Calu3 (cell line): ENCODE results near the gene CPNE5. TPM values are rescaled to one million over a fixed set of nuclear protein-coding genes. Genes with fewer than 3 reads are reported as not detected.

ENCODE experiments used
- BruUV-seq: library from RNA; stranded (reverse); fragments of 400-500 nt; replicated peaks from 2 replicates; lab custom pipeline; 2021; lab: Mats Ljungman, UMichigan
- CTCF ChIA-PET: fragments of 300-600 bp; sonication (Branson Sonifier 250); formaldehyde crosslinking; loops from one replicate; lab custom pipeline; 2022; ENCODE audit warnings: antibody characterized with exemption; lab: Charles Lee
- DNase-seq: peaks from one replicate; pipeline ENCODE4 v3.0.0; 2022
- H3K27ac Mint-ChIP-seq: one replicate; pipeline ENCODE4 v1.8.0; 2022; ENCODE audit warnings: mixed read lengths; ENCODE audit not compliant: unreplicated experiment
- H3K27me3 Mint-ChIP-seq: one replicate; pipeline ENCODE4 v1.8.0; 2022; ENCODE audit warnings: mixed read lengths; ENCODE audit not compliant: unreplicated experiment
- H3K36me3 Mint-ChIP-seq: one replicate; pipeline ENCODE4 v1.8.0; 2022; ENCODE audit warnings: mild to moderate bottlenecking, moderate library complexity, mixed read lengths; ENCODE audit not compliant: insufficient read depth, unreplicated experiment
- H3K4me1 Mint-ChIP-seq: one replicate; pipeline ENCODE4 v1.8.0; 2022; ENCODE audit warnings: mild to moderate bottlenecking, low read depth, mixed read lengths; ENCODE audit not compliant: unreplicated experiment
- H3K4me3 Mint-ChIP-seq: one replicate; pipeline ENCODE4 v1.8.0; 2022; ENCODE audit warnings: mild to moderate bottlenecking, low read depth, moderate library complexity, mixed read lengths; ENCODE audit not compliant: unreplicated experiment
- H3K9me3 Mint-ChIP-seq: one replicate; pipeline ENCODE4 v1.8.0; 2022; ENCODE audit warnings: low read depth, mixed read lengths; ENCODE audit not compliant: unreplicated experiment
- CTCF ChIP-seq: fragments of 200-600 bp; IDR thresholded peaks from one replicate; pipeline ENCODE4 v1.8.0; 2022; ENCODE audit warnings: antibody characterized with exemption; ENCODE audit not compliant: unreplicated experiment
- intact Hi-C: fragments of 100-400 bp; cut with micrococcal nuclease; formaldehyde crosslinking; loops from one replicate; pipeline ENCODE4 v1.10.0; 2022; ENCODE audit not compliant: unreplicated experiment
- total RNA-seq: library from RNA; stranded (reverse); gene quantifications from 2 replicates; pipeline ENCODE4 v1.2.3, GENCODE V29; 2022

CPNE5 gene
- total RNA-seq, 1 experiment from 2014 or later = not detected

- H3K9me3 Mint-ChIP-seq = no peaks in the 10 kb centered on the region
- DNase-seq = no peak
- intact Hi-C loops = no loop called here
- peaks cover 23% of the 10 kb centered on the region for H3K27me3 Mint-ChIP-seq
- peaks cover 10% of the 10 kb centered on the region for H3K4me1 Mint-ChIP-seq
- CTCF ChIA-PET = interaction anchor here (0.6 to 1.3 kb wide), 2 partner anchors 48 to 990 kb away, joined by 3 read pairs; partner anchors contain the start of gene PPIL1
- H3K27ac Mint-ChIP-seq = no peak overlapping the region
- no peak overlapping the region for H3K4me3 Mint-ChIP-seq
- H3K36me3 Mint-ChIP-seq = no peaks in the 10 kb centered on the region
- BruUV-seq = no TSS peak
- TF ChIP-seq CTCF = no peak
These were observed 12.6 kb downstream of the CPNE5 start for GRCh38 chr6:36826520-36827227.

- CTCF ChIA-PET = interaction anchor here (0.5 to 1.3 kb wide), 2 partner anchors 48 to 230 kb away, joined by 3 to 4 read pairs; partner anchors contain the start of gene PPIL1
- no peak for TF ChIP-seq CTCF
- Mint-ChIP-seq H3K27me3 (peaks cover 23% of the 10 kb centered on the region), H3K27ac (no peak overlapping the region), H3K4me1 (peaks cover 13% of the 10 kb centered on the region), H3K9me3 (no peaks in the 10 kb centered on the region), H3K4me3 (no peak overlapping the region), H3K36me3 (no peaks in the 10 kb centered on the region)
- no peak for DNase-seq
- intact Hi-C loops = no loop called here
- no TSS peak for BruUV-seq
These were observed 13.2 kb downstream of the CPNE5 start for GRCh38 chr6:36825994-36826393.

- H3K4me3 Mint-ChIP-seq = no peak overlapping the region
- H3K27me3 Mint-ChIP-seq = peaks cover 23% of the 10 kb centered on the region
- BruUV-seq = no TSS peak
- intact Hi-C loops = no loop called here
- peaks cover 18% of the 10 kb centered on the region for H3K4me1 Mint-ChIP-seq
- no peak for DNase-seq
- H3K27ac Mint-ChIP-seq = no peak overlapping the region
- TF ChIP-seq CTCF = no peak
- CTCF ChIA-PET = interaction anchor here (0.5 to 1.1 kb wide), 2 partner anchors 43 to 229 kb away, joined by 3 to 4 read pairs; no protein-coding TSS in a partner anchor
- no peaks in the 10 kb centered on the region for H3K9me3 Mint-ChIP-seq
- no peaks in the 10 kb centered on the region for H3K36me3 Mint-ChIP-seq
These were observed 13.8 kb downstream of the CPNE5 start for GRCh38 chr6:36825452-36825851.

- no peak for TF ChIP-seq CTCF
- no peaks in the 10 kb centered on the region for H3K36me3 Mint-ChIP-seq
- no peak overlapping the region for H3K4me3 Mint-ChIP-seq
- no TSS peak for BruUV-seq
- intact Hi-C loops = no loop called here
- peaks cover 19% of the 10 kb centered on the region for H3K4me1 Mint-ChIP-seq
- H3K27me3 Mint-ChIP-seq = peaks cover 23% of the 10 kb centered on the region
- no peak overlapping the region for H3K27ac Mint-ChIP-seq
- no peak for DNase-seq
- H3K9me3 Mint-ChIP-seq = no peaks in the 10 kb centered on the region
- CTCF ChIA-PET = interaction anchor here (1.1 kb wide), 1 partner anchor 42 kb away, joined by 3 read pairs; no protein-coding TSS in a partner anchor
These were observed 15.0 kb downstream of the CPNE5 start for GRCh38 chr6:36824253-36824652.
